ENCODE data around the gene GPR108.
A peak's percentile ranks its signal among the peaks of the same experiment; 100 is the strongest.

The GPR108 gene

GRCh38 chr19:6736169-6736916, 1.0 kb downstream of the GPR108 start:
- DNase-seq: peak; percentile 35

- no peak for DNase-seq
Measured at GRCh38 chr19:6735181-6735911, 2.0 kb downstream of the GPR108 start.

GRCh38 chr19:6734096-6734696, 3.2 kb downstream of the GPR108 start:
- no peak for DNase-seq

GRCh38 chr19:6733338-6734095, 3.9 kb downstream of the GPR108 start:
- DNase-seq: no peak

- no peak for DNase-seq
Measured at GRCh38 chr19:6732803-6733337, 4.5 kb downstream of the GPR108 start.

- no peak for DNase-seq
Measured at GRCh38 chr19:6731822-6732221, 5.6 kb downstream of the GPR108 start.

GRCh38 chr19:6730941-6731670, 6.3 kb downstream of the GPR108 start:
- no peak for DNase-seq

- DNase-seq: no peak
Measured at GRCh38 chr19:6730153-6730804, 7.1 kb downstream of the GPR108 start.

GRCh38 chr19:6729573-6730152, 7.7 kb downstream of the GPR108 start:
- no peak for DNase-seq

- DNase-seq: peak; percentile 12
Measured at GRCh38 chr19:6728346-6728745, 9.0 kb downstream of the GPR108 start.

- DNase-seq: no peak
Measured at GRCh38 chr19:6725513-6726231, 11.7 kb downstream of the GPR108 start.

GRCh38 chr19:6724631-6725492, 12.5 kb downstream of the GPR108 start:
- no peak for DNase-seq

GRCh38 chr19:6723738-6724137, 13.6 kb downstream of the GPR108 start:
- no peak for DNase-seq

GRCh38 chr19:6723108-6723618, 14.2 kb downstream of the GPR108 start:
- no peak for DNase-seq

GRCh38 chr19:6721773-6722172, 15.6 kb downstream of the GPR108 start:
- DNase-seq: no peak

- DNase-seq: no peak
Measured at GRCh38 chr19:6721138-6721474, 16.3 kb downstream of the GPR108 start.

GRCh38 chr19:6720369-6721137, 16.8 kb downstream of the GPR108 start, which contains the start of gene C3:
Gene C3 (minus strand): TSS chr19:6720650. CDS start chr19:6720589, 61 bp downstream.
- DNase-seq: no peak

- no peak for DNase-seq
Measured at GRCh38 chr19:6719992-6720368, 17.4 kb downstream of the GPR108 start.

- no peak for DNase-seq
Measured at GRCh38 chr19:6719540-6719861, 17.9 kb downstream of the GPR108 start.
